HG03460 (cell line): Measurements from ENCODE around the gene PPM1G.
A peak's percentile ranks its signal among the peaks of the same experiment; 100 is the strongest.

Experiments
- ATAC-seq: cut with Tn5 transposase; IDR thresholded peaks from one replicate; pipeline ENCODE4 v1.9.1; 2021; ENCODE audit not compliant: unreplicated experiment

Gene PPM1G

DNA sequence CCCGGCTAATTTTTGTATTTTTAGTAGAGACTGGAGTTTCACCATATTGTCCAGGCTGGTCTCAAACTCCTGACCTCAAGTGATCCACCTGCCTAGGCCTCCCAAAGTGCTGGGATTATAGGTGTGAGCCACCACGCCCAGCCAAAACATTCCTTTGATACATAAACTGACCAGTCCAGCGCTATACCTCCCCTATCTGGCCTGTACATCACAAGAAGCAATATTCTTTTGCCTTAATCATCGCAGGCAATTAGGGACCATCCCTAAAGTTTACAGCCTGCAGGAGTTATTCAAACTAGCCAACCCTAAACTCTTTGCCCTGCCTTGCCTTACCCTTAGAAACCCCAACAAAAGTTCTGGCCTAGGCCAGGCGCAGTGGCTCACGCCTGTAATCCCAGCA lies 6.8 kb upstream of the PPM1G start:
- no peak for ATAC-seq

DNA sequence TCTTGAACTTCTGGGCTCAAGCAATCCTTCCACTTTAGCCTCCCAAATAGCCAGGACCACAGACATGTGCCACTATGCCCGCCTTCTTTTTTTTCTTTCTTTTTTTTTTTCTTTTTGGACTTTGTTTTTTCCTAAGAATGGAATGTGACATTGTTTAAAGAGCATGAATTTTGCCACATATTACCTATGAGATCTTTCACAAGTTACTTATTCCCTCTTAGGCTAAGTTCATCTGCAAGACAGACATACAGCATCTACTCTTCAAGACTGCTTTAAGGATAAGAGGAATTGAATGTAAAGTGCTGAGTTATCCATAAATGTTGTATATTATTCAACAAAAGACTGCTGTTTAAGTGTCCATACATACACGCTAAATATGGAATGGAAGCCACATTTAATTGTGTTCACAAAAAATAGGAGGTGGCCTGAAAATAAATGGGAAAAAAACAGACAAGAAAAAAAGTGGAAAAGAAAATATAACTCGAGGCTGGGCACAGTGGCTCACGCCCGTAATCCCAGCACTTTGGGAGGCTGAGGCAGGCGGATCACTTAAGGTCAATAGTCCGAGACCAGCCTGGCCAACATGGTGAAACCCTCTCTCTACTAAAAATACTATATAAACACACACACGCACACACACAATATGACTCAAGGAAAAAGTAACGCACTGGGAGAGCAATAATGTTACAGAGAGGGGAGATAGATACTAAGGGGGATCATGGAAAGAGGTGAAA lies 3.2 kb upstream of the PPM1G start:
- no peak for ATAC-seq

DNA sequence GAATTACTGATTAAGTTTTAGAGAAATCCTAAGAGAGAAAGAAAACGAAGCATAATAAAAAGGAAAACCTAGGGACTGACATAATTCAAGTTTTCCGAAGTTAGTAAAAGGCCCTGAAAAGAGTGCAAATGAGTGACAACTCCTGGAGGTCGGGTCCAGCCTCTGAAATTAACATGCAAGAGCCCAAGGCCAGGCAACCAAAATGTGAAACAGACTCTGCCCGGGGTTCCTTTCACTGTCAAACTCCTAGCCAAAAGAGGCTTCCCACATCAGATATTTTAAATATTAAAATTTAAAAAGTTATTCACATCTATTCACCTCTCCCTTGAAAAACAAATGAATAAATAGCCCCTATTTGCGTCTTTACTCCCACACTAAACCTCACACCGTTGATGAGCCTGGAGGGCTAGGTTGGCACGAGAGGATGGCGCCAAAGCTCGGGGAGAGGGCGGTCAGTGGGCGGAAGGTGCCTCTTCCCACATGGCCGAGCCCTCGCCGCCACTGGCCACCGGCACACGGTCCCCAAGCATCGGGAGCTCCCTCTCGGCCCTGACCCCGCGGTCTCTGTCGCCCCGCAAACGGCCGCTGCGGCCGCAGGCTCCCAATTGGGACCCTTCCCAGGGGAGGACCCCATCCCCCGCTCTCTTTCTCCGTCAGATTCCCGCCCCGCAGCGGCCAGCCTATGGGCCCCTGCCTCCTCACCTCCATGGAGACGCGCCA lies 630 bp downstream of the PPM1G start:
- peak; percentile 34 for ATAC-seq

GRCh38 chr2:27407798-27408491 lies 1.4 kb downstream of the PPM1G start:
- ATAC-seq, result no peak

DNA sequence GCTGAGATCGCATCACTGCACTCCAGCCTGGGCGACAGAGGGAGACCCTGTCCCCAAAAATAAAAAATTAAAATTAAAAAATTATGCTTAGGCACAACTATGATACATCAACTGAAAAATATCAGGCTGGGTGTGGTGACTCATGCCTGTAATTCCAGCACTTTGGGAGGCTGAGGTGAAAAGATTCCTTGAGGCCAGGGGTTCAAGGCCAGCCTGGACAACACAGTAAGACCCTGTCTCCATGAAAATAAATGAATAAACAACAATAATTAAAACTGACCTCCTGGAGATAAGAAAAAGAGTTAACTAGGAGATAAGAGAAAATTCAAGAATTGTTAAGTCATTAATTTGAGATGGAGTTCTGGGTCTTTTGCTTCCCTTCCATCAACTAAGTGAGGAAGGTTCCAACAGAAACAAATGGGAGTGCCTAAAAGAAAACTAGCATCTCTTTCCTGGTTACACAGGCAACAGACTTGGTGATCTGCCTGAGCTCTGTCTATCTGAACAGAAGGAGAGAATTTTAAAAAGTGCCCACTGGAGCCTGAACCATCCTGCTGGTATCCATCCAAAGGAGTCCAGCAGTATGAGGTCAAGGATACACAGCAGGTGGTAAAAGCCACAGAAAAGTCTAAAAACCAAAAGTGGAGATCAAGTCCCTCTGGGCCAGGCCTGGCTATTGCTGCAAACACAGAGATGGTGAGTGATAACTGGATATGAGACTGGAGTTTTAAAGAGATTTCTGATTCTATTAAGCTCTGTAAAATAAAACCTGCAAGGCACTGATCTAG lies 8.8 kb downstream of the PPM1G start:
- no peak for ATAC-seq

DNA sequence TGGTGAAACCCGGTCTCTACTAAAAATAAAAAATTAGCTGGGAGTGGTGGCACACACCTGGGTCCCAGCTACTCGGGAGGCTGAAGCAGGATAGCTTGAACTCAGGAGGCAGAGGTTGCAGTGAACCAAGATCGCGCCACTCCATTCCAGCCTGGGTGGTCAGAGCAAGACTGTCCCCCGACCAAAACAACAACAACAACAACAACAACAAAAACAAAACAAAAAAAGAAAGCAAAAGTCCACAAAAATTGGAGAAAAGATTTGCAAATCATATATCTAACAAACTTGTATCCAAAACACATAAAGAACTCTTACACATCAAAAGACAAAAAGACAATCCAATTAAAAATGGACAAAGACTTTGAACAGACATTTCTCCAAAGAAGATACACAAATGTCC lies 10.4 kb downstream of the PPM1G start:
- no peak for ATAC-seq

DNA sequence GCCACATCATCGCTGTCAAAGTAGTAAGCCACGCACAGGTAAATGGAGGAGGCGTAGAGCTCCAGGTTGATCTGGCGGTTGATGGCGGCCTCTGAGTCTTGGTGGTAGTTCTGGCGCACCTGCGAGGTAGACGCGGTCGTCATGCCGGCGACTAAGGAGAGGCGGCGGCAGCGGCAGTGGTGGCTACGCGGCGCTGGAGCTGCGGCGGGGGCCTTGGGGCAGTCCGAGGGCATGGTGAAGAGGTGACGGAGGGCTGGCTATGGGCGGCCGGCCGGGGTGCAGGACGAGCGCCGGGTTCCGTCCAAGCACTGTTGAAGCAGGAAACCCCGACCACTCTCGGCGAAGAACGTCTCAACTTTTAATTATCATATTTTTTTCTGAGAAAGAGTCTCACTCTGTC lies 16.2 kb downstream of the PPM1G start:
- no peak for ATAC-seq

DNA sequence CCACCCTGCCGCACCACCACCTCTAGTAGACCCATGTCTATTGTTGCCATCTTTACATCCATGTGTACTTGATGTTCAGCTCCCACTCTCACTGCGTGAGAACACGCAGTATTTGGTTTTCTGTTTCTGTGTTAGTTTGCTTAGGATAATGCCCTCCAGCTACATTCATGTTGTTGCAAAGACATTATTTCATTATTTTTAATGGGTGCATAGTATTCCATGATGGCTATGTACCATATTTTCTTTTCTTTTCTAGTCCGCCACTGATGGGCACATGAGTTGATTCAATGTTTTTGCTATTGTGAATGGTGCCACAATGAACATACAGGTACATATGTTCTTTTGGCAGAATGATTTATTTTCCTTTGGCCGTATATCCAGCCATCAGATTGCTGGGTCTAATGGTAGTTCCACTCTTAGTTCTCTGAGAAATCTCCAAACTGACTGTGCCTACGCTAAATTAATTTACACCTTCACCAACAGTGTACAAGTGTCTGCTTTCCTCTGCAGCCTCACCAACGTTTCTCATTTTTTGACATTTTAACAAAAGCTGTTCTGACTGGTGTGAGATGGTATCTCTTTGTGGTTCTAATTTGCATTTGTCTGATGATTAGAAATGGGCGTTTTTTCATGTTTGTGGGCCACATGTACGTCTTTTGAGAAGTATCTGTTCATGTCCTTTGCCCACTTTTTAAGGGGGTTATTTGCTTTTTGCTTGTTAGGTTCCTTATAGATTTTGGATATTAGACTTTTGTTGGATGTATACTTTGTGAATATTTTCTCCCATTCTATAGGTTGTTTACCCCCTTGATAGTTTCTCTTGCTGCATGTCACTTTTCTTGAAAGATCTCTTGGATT lies 18.3 kb downstream of the PPM1G start:
- no peak for ATAC-seq

DNA sequence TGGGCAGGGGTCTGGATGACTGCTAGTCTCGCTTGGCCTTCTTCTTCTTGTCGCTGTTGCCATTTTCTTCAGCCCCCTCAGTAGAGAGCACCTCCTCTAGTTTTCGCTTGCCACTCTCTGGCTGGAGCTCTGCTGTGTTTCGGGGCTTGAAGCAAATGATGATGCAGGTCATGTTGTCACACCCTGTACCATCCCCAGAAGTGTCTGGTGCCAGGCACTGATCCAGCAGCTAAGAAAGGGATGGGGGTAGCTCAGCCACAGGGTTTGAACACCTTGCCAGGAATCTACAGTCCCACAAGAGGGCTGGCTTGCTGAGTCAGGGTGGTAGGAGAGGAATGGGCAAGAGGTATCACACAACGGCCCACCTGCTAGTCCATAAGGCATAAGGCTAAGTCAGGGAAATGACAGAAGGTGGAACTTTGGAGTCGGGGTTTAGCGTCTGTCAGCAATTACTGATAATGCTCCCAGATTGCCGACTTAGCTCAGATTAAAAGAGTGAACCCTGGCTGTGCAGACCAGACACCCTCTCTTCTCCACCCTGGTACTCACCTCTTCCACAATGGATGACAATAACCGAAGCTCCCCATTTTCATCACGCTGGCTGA lies 27.7 kb downstream of the PPM1G start:
- no peak for ATAC-seq

GRCh38 chr2:27380626-27381545 lies 28.5 kb downstream of the PPM1G start, which contains the start of gene ZNF513:
ZNF513 (minus strand) TSS chr2:27380734; CDS start chr2:27380526, 208 bp downstream.
- peak; percentile 81 for ATAC-seq

GRCh38 chr2:27379836-27380625 lies 29.4 kb downstream of the PPM1G start:
- peak; percentile 27 for ATAC-seq

DNA sequence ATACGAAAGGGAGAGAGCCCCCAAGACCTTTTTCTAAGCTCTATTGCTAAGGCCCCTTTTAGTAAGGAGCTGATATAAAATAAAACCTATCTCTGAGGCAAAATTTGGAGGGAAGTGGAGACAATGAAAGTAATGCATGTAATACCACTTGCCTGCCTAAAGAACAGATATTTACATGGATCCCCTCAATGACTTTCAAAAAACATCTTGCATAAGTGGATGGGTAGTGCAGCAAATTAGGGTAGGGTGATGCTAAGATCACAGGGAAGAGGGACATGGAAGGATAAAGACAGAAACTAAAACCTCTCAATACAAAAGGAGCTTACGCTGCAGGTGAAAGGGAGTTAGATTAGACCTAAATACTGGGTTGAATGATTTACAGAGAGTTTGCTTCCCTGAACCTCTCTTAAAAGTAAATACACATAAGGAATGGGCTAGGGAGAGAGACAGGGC lies 30.0 kb downstream of the PPM1G start:
- no peak for ATAC-seq

GRCh38 chr2:27378809-27379290 lies 30.5 kb downstream of the PPM1G start:
- ATAC-seq, result no peak

DNA sequence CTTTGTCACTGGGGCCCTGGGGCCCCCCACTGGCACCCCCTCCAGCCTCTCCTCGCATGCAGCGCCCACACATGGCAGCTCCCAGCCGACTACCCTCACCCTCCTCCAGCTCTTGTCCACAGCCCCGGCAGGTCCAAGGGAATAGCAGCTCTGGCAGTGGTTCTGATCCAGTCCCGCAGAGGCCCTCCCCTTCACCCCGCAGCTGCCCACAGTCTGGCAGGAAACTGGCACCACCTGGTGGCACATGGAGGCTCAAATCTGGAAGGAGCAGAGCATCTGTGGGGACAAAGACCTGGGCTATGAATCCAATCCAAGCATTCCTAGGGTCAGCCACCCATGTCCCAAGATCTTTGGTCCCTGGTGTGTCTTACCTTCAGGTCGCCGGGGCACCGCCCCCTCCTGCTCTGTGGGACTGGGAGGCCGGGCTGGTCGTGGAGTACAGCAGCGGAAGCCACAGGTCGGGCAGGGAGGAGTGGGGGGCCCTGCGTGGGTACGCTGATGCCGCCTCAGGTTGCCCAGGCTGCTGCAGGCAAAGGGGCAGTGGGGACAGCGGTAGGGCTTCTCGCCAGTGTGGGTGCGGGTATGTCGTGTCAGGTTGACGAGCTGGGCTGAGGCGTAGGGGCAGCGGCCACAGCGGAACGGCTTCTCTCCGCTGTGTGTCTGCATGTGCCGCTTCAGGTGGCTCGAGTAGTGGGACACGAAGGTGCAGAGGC lies 31.1 kb downstream of the PPM1G start:
- ATAC-seq, result no peak

GRCh38 chr2:27377618-27378095 lies 31.7 kb downstream of the PPM1G start:
- no peak for ATAC-seq

DNA sequence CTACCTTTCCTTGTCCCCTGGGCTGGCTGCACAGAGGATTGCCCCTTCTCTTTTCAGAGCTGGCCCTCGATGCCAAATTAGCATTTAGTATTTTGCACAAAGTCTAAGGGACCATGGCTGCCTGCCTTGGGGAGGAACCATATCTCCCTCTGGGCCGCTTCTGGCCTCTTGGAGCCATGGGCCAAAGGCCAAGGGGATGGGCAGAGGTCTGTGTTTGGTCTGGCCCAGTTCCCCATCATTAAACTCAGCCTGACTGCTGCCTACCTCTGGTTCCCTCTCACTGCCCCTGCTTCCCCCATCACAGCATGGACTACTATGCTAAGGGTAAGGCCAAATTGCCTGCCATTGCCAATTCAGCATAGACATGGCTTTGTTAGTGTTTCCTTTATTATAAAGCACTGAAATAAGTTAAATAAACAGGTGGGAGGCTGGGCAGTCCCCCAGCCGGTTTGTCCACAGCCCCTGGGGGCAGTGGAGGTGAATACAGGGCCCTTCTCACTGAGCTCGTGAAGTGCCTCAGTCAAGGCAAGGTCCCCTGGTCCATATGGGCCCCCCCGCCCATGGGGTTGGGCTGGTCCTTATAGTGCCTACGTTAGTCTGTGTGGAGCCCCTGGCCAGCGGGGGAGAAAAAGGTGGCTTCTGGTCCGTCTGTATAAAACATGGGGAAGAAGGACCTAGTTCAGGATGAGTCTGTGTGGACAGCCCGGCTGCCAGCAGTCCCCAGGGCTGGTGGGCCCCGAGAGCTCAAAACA lies 32.3 kb downstream of the PPM1G start:
- ATAC-seq, result no peak
